ENCODE measurements around the gene PODXL. TPM values are rescaled to one million over a fixed set of nuclear protein-coding genes. Genes with fewer than 3 reads are reported as not detected.

PODXL gene
- total and polyA plus RNA-seq, 2 experiments from 2014 or later = 220 to 727 TPM

DNA sequence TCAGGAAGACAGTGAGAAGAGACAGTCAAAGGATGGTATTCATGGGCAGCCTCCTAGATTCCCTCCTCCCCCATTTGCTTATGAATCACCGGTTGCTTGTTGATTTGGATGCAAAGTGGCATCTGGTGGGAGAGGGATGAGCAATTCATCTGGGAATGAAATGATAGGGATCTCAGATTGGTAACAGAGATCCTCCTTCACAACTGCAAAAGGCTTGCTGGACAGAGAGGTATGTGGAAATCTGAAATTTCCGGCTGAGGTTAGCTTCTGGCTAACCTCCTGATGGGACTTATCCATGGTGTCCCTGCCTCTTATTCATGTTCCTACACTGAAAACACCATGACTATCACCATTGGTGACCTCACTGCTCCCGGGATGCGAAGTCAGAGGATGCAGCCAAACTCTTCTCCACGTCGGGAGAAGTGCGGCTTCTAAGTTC is 48.4 kb upstream of the PODXL start:
- TF ChIP-seq, protein P1, sequence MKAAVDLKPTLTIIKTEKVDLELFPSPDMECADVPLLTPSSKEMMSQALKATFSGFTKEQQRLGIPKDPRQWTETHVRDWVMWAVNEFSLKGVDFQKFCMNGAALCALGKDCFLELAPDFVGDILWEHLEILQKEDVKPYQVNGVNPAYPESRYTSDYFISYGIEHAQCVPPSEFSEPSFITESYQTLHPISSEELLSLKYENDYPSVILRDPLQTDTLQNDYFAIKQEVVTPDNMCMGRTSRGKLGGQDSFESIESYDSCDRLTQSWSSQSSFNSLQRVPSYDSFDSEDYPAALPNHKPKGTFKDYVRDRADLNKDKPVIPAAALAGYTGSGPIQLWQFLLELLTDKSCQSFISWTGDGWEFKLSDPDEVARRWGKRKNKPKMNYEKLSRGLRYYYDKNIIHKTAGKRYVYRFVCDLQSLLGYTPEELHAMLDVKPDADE (IDR thresholded peaks at IDR 0.05) = no peak
- TF ChIP-seq CREB1 (CRISPR knock-in tag; IDR thresholded peaks at IDR 0.05; ENCODE audit: low read depth) (peak; percentile 42; the same call in 1 of the 2 replicates), ZNF114 (CRISPR knock-in tag; IDR thresholded peaks at IDR 0.05) (no peak), ZNF331 (CRISPR knock-in tag; IDR thresholded peaks at IDR 0.05; ENCODE audit: low read depth) (no peak), EZH2phosphoT487 (IDR thresholded peaks at IDR 0.05; ENCODE audit: unreplicated experiment) (no peak), NANOG (IDR thresholded peaks at IDR 0.05; ENCODE audit: borderline replicate concordance) (peak; percentile 91), EZH2 (IDR thresholded peaks at IDR 0.05; ENCODE audit: low read depth, unreplicated experiment) (no peak), JUNB (IDR thresholded peaks at IDR 0.05; ENCODE audit: unreplicated experiment) (no peak), STAT1 (IDR thresholded peaks at IDR 0.05; ENCODE audit: unreplicated experiment) (no peak), POLR2AphosphoS5 (IDR thresholded peaks at IDR 0.05; ENCODE audit: low read depth) (no peak; the same call in none of the 2 replicates)
- TF ChIP-seq, protein P2, sequence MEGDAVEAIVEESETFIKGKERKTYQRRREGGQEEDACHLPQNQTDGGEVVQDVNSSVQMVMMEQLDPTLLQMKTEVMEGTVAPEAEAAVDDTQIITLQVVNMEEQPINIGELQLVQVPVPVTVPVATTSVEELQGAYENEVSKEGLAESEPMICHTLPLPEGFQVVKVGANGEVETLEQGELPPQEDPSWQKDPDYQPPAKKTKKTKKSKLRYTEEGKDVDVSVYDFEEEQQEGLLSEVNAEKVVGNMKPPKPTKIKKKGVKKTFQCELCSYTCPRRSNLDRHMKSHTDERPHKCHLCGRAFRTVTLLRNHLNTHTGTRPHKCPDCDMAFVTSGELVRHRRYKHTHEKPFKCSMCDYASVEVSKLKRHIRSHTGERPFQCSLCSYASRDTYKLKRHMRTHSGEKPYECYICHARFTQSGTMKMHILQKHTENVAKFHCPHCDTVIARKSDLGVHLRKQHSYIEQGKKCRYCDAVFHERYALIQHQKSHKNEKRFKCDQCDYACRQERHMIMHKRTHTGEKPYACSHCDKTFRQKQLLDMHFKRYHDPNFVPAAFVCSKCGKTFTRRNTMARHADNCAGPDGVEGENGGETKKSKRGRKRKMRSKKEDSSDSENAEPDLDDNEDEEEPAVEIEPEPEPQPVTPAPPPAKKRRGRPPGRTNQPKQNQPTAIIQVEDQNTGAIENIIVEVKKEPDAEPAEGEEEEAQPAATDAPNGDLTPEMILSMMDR (conservative IDR thresholded peaks at IDR 0.05; ENCODE audit: low read depth in 2 of 2) = no peak
- TF ChIP-seq, protein P3, sequence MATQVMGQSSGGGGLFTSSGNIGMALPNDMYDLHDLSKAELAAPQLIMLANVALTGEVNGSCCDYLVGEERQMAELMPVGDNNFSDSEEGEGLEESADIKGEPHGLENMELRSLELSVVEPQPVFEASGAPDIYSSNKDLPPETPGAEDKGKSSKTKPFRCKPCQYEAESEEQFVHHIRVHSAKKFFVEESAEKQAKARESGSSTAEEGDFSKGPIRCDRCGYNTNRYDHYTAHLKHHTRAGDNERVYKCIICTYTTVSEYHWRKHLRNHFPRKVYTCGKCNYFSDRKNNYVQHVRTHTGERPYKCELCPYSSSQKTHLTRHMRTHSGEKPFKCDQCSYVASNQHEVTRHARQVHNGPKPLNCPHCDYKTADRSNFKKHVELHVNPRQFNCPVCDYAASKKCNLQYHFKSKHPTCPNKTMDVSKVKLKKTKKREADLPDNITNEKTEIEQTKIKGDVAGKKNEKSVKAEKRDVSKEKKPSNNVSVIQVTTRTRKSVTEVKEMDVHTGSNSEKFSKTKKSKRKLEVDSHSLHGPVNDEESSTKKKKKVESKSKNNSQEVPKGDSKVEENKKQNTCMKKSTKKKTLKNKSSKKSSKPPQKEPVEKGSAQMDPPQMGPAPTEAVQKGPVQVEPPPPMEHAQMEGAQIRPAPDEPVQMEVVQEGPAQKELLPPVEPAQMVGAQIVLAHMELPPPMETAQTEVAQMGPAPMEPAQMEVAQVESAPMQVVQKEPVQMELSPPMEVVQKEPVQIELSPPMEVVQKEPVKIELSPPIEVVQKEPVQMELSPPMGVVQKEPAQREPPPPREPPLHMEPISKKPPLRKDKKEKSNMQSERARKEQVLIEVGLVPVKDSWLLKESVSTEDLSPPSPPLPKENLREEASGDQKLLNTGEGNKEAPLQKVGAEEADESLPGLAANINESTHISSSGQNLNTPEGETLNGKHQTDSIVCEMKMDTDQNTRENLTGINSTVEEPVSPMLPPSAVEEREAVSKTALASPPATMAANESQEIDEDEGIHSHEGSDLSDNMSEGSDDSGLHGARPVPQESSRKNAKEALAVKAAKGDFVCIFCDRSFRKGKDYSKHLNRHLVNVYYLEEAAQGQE (IDR thresholded peaks at IDR 0.05; ENCODE audit: unreplicated experiment) = no peak
- TF ChIP-seq, protein P4, sequence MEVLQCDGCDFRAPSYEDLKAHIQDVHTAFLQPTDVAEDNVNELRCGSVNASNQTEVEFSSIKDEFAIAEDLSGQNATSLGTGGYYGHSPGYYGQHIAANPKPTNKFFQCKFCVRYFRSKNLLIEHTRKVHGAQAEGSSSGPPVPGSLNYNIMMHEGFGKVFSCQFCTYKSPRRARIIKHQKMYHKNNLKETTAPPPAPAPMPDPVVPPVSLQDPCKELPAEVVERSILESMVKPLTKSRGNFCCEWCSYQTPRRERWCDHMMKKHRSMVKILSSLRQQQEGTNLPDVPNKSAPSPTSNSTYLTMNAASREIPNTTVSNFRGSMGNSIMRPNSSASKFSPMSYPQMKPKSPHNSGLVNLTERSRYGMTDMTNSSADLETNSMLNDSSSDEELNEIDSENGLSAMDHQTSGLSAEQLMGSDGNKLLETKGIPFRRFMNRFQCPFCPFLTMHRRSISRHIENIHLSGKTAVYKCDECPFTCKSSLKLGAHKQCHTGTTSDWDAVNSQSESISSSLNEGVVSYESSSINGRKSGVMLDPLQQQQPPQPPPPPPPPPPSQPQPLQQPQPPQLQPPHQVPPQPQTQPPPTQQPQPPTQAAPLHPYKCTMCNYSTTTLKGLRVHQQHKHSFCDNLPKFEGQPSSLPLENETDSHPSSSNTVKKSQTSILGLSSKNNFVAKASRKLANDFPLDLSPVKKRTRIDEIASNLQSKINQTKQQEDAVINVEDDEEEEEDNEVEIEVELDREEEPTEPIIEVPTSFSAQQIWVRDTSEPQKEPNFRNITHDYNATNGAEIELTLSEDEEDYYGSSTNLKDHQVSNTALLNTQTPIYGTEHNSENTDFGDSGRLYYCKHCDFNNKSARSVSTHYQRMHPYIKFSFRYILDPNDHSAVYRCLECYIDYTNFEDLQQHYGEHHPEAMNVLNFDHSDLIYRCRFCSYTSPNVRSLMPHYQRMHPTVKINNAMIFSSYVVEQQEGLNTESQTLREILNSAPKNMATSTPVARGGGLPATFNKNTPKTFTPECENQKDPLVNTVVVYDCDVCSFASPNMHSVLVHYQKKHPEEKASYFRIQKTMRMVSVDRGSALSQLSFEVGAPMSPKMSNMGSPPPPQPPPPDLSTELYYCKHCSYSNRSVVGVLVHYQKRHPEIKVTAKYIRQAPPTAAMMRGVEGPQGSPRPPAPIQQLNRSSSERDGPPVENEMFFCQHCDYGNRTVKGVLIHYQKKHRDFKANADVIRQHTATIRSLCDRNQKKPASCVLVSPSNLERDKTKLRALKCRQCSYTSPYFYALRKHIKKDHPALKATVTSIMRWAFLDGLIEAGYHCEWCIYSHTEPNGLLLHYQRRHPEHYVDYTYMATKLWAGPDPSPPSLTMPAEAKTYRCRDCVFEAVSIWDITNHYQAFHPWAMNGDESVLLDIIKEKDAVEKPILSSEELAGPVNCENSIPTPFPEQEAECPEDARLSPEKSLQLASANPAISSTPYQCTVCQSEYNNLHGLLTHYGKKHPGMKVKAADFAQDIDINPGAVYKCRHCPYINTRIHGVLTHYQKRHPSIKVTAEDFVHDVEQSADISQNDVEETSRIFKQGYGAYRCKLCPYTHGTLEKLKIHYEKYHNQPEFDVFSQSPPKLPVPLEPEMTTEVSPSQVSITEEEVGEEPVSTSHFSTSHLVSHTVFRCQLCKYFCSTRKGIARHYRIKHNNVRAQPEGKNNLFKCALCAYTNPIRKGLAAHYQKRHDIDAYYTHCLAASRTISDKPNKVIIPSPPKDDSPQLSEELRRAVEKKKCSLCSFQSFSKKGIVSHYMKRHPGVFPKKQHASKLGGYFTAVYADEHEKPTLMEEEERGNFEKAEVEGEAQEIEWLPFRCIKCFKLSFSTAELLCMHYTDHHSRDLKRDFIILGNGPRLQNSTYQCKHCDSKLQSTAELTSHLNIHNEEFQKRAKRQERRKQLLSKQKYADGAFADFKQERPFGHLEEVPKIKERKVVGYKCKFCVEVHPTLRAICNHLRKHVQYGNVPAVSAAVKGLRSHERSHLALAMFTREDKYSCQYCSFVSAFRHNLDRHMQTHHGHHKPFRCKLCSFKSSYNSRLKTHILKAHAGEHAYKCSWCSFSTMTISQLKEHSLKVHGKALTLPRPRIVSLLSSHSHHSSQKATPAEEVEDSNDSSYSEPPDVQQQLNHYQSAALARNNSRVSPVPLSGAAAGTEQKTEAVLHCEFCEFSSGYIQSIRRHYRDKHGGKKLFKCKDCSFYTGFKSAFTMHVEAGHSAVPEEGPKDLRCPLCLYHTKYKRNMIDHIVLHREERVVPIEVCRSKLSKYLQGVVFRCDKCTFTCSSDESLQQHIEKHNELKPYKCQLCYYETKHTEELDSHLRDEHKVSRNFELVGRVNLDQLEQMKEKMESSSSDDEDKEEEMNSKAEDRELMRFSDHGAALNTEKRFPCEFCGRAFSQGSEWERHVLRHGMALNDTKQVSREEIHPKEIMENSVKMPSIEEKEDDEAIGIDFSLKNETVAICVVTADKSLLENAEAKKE (CRISPR knock-in tag; IDR thresholded peaks at IDR 0.05) = peak; percentile 93; the same call in 1 of the 2 replicates
- peak; percentile 85 for DNase-seq (ENCODE audit: low spot score)
- Histone ChIP-seq H3K27ac (ENCODE audit: low read depth) (peak overlapping the region; percentile 100), H4K20me1 (replicated peaks; ENCODE audit: insufficient read depth) (no peaks in the 10 kb centered on the region), H3K36me3 (ENCODE audit: insufficient read depth) (no peaks in the 10 kb centered on the region), H3K4me3 (peak overlapping the region; percentile 13), H3K9me2 (ENCODE audit: insufficient read depth) (no peaks in the 10 kb centered on the region), H3F3A (replicated peaks; ENCODE audit: low read depth) (peaks cover 14% of the 10 kb centered on the region; the same call in 1 of the 2 replicates), H3K4me1 (ENCODE audit: insufficient read depth) (peaks cover 43% of the 10 kb centered on the region), H3K4me2 (peak overlapping the region; percentile 13), H2AFZ (no peak overlapping the region), H3K79me2 (replicated peaks; ENCODE audit: insufficient read depth) (no peaks in the 10 kb centered on the region), H3K27me3 (ENCODE audit: insufficient read depth) (no peaks in the 10 kb centered on the region)
- Mint-ChIP-seq H3K4me3 (peak overlapping the region; percentile 58), H3K36me3 (ENCODE audit: low read depth) (no peaks in the 10 kb centered on the region; the same call in 2 of the 3 replicates), H3K4me1 (peaks cover 69% of the 10 kb centered on the region), H3K27me3 (ENCODE audit: insufficient read depth, low read depth, poor library complexity) (peaks cover 13% of the 10 kb centered on the region), H3K27ac (peak overlapping the region; percentile 96), H3K9me3 (no peaks in the 10 kb centered on the region)
- ATAC-seq = peak; percentile 43
